Astrocyte (in vitro differentiated cells and primary cell): ENCODE data around the gene CTSZ. TPM values are rescaled to one million over a fixed set of nuclear protein-coding genes. Genes with fewer than 3 reads are reported as not detected.

Source experiments
- DNase-seq: peaks from one replicate; pipeline ENCODE4 v3.0.0-alpha.2; 2010; ENCODE audit warnings: low read depth
- FAIRE-seq: peaks from 2 replicates; lab custom pipeline; 2011; peaks lifted over from hg19 to GRCh38; lab: Jason Lieb, UNC
- H2AFZ ChIP-seq: 2 replicates; pipeline ENCODE4 v1.6.0; 2012; ENCODE audit warnings: low read depth, low read length, inconsistent platforms
- H3K27ac ChIP-seq: 2 replicates; pipeline ENCODE4 v1.5.1; 2011; ENCODE audit warnings: low read depth, low read length, inconsistent platforms
- H3K27me3 ChIP-seq: 2 replicates; pipeline ENCODE4 v1.6.0; 2011; ENCODE audit warnings: low read length, inconsistent platforms; ENCODE audit not compliant: insufficient read depth
- H3K36me3 ChIP-seq: 2 replicates; pipeline ENCODE4 v1.5.1; 2011; ENCODE audit warnings: low read length, inconsistent platforms; ENCODE audit not compliant: insufficient read depth
- H3K4me1 ChIP-seq: 2 replicates; pipeline ENCODE4 v1.5.1; 2011; ENCODE audit warnings: low read length, inconsistent platforms; ENCODE audit not compliant: insufficient read depth
- H3K4me2 ChIP-seq: 2 replicates; pipeline ENCODE4 v1.6.0; 2012; ENCODE audit warnings: low read length, inconsistent platforms
- H3K4me3 ChIP-seq: 2 replicates; pipeline ENCODE4 v1.5.1; 2011; ENCODE audit warnings: low read depth, mild to moderate bottlenecking, low read length, inconsistent platforms; ENCODE audit not compliant: insufficient read depth
- H3K79me2 ChIP-seq: 2 replicates; pipeline ENCODE4 v1.6.0; 2012; ENCODE audit warnings: mild to moderate bottlenecking, low read length, inconsistent platforms; ENCODE audit not compliant: insufficient read depth
- H3K9ac ChIP-seq: 2 replicates; pipeline ENCODE4 v1.6.0; 2012; ENCODE audit warnings: mild to moderate bottlenecking, low read length, inconsistent platforms
- H3K9me3 ChIP-seq: 2 replicates; pipeline ENCODE4 v1.5.1; 2012; ENCODE audit warnings: low read depth, mild to moderate bottlenecking, low read length, inconsistent platforms; ENCODE audit not compliant: insufficient read depth
- H4K20me1 ChIP-seq: 2 replicates; pipeline ENCODE4 v1.6.0; 2012; ENCODE audit warnings: low read length, inconsistent platforms; ENCODE audit not compliant: insufficient read depth
- H3K27ac Mint-ChIP-seq: one replicate; pipeline ENCODE4 v1.8.0; 2021; ENCODE audit warnings: mild to moderate bottlenecking, mixed read lengths; ENCODE audit not compliant: unreplicated experiment
- H3K27me3 Mint-ChIP-seq: one replicate; pipeline ENCODE4 v1.8.0; 2021; ENCODE audit warnings: low read depth, mixed read lengths; ENCODE audit not compliant: unreplicated experiment
- H3K36me3 Mint-ChIP-seq: one replicate; pipeline ENCODE4 v1.8.0; 2021; ENCODE audit warnings: low read depth, mixed read lengths; ENCODE audit not compliant: unreplicated experiment
- H3K4me1 Mint-ChIP-seq: one replicate; pipeline ENCODE4 v1.8.0; 2021; ENCODE audit warnings: low read depth, mixed read lengths; ENCODE audit not compliant: unreplicated experiment
- H3K4me3 Mint-ChIP-seq: one replicate; pipeline ENCODE4 v1.8.0; 2021; ENCODE audit warnings: mild to moderate bottlenecking, moderate library complexity, mixed read lengths; ENCODE audit not compliant: unreplicated experiment
- H3K9me3 Mint-ChIP-seq: one replicate; pipeline ENCODE4 v1.8.0; 2021; ENCODE audit warnings: mild to moderate bottlenecking, mixed read lengths; ENCODE audit not compliant: unreplicated experiment
- EZH2 ChIP-seq: IDR thresholded peaks from 2 replicates; pipeline ENCODE4 v1.6.1; 2012; ENCODE audit warnings: mild to moderate bottlenecking, low read length, inconsistent platforms; ENCODE audit not compliant: insufficient read depth
- total RNA-seq: library from RNA; stranded (reverse); gene quantifications from 2 replicates; pipeline ENCODE4 v1.2.1, GENCODE V29; 2021
- TF ChIP-seq, protein P1 (sequence below): IDR thresholded peaks from 2 replicates; pipeline ENCODE4 v1.5.1; 2011; ENCODE audit warnings: low read depth, mild to moderate bottlenecking, inconsistent platforms, low read length, moderate library complexity; ENCODE audit not compliant: insufficient read depth

Gene CTSZ
- total RNA-seq, 1 donor from 2014 or later, result 112 TPM

DNA sequence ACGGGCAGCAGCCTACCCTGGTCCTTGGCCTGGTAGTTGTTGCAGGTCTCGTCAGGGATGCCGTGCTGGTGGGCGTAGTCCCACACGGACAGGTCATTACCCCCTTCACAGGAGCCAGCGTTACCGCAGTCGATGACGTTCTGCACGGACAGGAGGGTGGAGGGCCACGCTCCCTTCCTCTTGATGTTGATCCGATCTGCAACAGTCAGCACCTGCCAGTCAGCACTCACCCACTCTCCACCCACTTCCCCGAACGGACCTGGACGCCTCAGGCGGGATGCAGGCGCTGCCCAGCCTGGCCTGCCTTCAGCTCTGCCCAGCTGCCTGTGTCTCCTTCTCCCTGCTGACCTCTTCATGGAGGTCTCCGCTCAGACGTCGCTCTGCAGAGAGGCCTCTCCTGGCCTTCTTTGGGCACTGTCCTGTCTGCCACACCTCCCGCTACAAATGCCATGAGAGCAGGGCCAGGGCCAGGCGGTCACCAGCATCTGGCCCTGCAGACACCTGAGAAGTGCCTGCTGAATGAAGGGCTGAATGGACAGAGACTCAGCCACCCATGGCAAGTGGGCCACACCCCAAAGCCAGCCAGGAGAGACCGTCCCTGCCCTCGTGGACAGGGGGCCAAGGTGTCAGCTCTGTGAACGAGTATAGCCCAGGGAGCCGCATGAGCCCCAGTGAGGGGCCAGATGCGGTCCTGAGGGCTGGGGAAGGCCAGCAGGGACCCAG, 5.4 kb downstream of the CTSZ start:
- Histone ChIP-seq H3K79me2 (peaks cover 26% of the 10 kb centered on the region), H3K4me3 (no peak overlapping the region), H3K36me3 (peaks cover 11% of the 10 kb centered on the region), H3K27me3 (no peaks in the 10 kb centered on the region), H3K27ac (no peak overlapping the region), H3K4me2 (no peak overlapping the region), H3K4me1 (peaks cover 16% of the 10 kb centered on the region), H3K9ac (no peak overlapping the region), H2AFZ (no peak overlapping the region), H3K9me3 (no peaks in the 10 kb centered on the region), H4K20me1 (peaks cover 28% of the 10 kb centered on the region)
- H3K27me3 Mint-ChIP-seq, result no peaks in the 10 kb centered on the region
- no peak for DNase-seq
- no peak for TF ChIP-seq EZH2
- TF ChIP-seq, protein P1, sequence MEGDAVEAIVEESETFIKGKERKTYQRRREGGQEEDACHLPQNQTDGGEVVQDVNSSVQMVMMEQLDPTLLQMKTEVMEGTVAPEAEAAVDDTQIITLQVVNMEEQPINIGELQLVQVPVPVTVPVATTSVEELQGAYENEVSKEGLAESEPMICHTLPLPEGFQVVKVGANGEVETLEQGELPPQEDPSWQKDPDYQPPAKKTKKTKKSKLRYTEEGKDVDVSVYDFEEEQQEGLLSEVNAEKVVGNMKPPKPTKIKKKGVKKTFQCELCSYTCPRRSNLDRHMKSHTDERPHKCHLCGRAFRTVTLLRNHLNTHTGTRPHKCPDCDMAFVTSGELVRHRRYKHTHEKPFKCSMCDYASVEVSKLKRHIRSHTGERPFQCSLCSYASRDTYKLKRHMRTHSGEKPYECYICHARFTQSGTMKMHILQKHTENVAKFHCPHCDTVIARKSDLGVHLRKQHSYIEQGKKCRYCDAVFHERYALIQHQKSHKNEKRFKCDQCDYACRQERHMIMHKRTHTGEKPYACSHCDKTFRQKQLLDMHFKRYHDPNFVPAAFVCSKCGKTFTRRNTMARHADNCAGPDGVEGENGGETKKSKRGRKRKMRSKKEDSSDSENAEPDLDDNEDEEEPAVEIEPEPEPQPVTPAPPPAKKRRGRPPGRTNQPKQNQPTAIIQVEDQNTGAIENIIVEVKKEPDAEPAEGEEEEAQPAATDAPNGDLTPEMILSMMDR, result no peak
- peaks cover 10% of the 10 kb centered on the region for H3K4me1 Mint-ChIP-seq
- no peaks in the 10 kb centered on the region for H3K9me3 Mint-ChIP-seq
- H3K27ac Mint-ChIP-seq, result no peak overlapping the region
- peaks cover 30% of the 10 kb centered on the region for H3K36me3 Mint-ChIP-seq
- FAIRE-seq, result no peak
- no peak overlapping the region for H3K4me3 Mint-ChIP-seq

DNA sequence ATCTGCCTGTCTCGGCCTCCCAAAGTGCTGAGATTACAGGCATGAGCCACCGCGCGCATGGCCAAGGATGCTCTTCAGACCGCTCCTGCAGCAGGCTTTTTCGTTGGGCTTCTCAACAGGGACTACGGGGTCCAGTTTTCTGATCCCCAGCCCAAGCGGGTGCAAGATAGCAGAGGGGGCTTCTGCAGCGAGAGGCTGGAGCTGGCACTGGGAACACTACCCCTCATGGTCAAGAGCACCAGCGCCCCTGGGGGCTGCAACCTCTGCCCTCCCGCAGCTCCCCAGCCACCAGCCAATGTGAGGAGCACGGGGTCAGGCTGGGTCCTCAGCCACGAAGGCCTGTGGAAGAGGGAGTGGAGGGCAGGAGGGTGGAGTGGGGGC, 6.0 kb downstream of the CTSZ start:
- DNase-seq (no peak), FAIRE-seq (no peak)
- no peaks in the 10 kb centered on the region for H3K9me3 ChIP-seq
- H3K27me3 Mint-ChIP-seq, result no peaks in the 10 kb centered on the region
- TF ChIP-seq, protein P1, result no peak
- no peak for TF ChIP-seq EZH2
- no peaks in the 10 kb centered on the region for H3K9me3 Mint-ChIP-seq
- H3K4me3 Mint-ChIP-seq, result no peak overlapping the region
- peaks cover 20% of the 10 kb centered on the region for H3K79me2 ChIP-seq
- H3K27ac ChIP-seq, result no peak overlapping the region
- peaks cover 10% of the 10 kb centered on the region for H3K4me1 ChIP-seq
- H3K4me1 Mint-ChIP-seq, result peaks cover 10% of the 10 kb centered on the region
- no peaks in the 10 kb centered on the region for H3K27me3 ChIP-seq
- H3K36me3 Mint-ChIP-seq, result peaks cover 30% of the 10 kb centered on the region
- H3K27ac Mint-ChIP-seq, result no peak overlapping the region
- H3K9ac ChIP-seq, result no peak overlapping the region
- H4K20me1 ChIP-seq, result peaks cover 28% of the 10 kb centered on the region
- no peak overlapping the region for H3K4me2 ChIP-seq
- no peak overlapping the region for H3K4me3 ChIP-seq
- H2AFZ ChIP-seq, result no peak overlapping the region
- H3K36me3 ChIP-seq, result peaks cover 11% of the 10 kb centered on the region

DNA sequence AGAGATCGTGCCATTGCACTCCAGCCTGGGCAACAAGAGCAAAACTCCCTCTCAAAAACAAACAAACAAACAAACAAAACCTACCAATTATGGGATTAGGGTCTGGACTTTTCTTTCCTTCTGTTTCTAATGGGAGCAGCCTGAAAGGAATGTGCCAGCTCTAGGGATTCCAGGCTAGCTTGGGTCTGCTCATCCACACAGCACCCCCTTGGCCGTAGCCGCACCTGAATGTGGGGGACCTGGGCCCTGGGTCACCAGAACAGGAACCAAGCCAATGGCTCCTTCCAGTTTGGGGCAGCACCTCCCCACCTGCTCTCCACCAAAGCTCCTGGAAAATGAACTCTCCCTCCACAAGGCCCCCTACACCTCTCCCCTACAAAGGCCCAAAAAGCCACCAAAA, 6.7 kb downstream of the CTSZ start:
- peaks cover 3% of the 10 kb centered on the region for H3K4me1 ChIP-seq
- FAIRE-seq (no peak), DNase-seq (no peak)
- H3K4me2 ChIP-seq, result no peak overlapping the region
- Mint-ChIP-seq H3K9me3 (no peaks in the 10 kb centered on the region), H3K4me1 (peaks cover 15% of the 10 kb centered on the region), H3K27ac (no peak overlapping the region), H3K27me3 (no peaks in the 10 kb centered on the region), H3K4me3 (no peak overlapping the region), H3K36me3 (peaks cover 30% of the 10 kb centered on the region)
- H3K9me3 ChIP-seq, result no peaks in the 10 kb centered on the region
- H4K20me1 ChIP-seq, result peaks cover 26% of the 10 kb centered on the region
- no peak overlapping the region for H2AFZ ChIP-seq
- TF ChIP-seq EZH2, result no peak
- TF ChIP-seq, protein P1, result no peak
- no peak overlapping the region for H3K9ac ChIP-seq
- no peaks in the 10 kb centered on the region for H3K27me3 ChIP-seq
- H3K4me3 ChIP-seq, result no peak overlapping the region
- H3K36me3 ChIP-seq, result peaks cover 13% of the 10 kb centered on the region
- H3K79me2 ChIP-seq, result peaks cover 13% of the 10 kb centered on the region
- H3K27ac ChIP-seq, result no peak overlapping the region
